Activated CD8-positive, alpha-beta memory T cell treated with anti-CD3 and anti-CD28 coated beads, Interleukin-2, amount 50 U/mL, for 1 hour (primary cell): ENCODE measurements around the gene GATAD2A.
A peak's percentile ranks its signal among the peaks of the same experiment; 100 is the strongest.

Experiments
- DNase-seq: peaks from one replicate; pipeline ENCODE4 v3.0.0-alpha.2; 2020; ENCODE audit errors: extremely low read depth

GATAD2A gene

DNA sequence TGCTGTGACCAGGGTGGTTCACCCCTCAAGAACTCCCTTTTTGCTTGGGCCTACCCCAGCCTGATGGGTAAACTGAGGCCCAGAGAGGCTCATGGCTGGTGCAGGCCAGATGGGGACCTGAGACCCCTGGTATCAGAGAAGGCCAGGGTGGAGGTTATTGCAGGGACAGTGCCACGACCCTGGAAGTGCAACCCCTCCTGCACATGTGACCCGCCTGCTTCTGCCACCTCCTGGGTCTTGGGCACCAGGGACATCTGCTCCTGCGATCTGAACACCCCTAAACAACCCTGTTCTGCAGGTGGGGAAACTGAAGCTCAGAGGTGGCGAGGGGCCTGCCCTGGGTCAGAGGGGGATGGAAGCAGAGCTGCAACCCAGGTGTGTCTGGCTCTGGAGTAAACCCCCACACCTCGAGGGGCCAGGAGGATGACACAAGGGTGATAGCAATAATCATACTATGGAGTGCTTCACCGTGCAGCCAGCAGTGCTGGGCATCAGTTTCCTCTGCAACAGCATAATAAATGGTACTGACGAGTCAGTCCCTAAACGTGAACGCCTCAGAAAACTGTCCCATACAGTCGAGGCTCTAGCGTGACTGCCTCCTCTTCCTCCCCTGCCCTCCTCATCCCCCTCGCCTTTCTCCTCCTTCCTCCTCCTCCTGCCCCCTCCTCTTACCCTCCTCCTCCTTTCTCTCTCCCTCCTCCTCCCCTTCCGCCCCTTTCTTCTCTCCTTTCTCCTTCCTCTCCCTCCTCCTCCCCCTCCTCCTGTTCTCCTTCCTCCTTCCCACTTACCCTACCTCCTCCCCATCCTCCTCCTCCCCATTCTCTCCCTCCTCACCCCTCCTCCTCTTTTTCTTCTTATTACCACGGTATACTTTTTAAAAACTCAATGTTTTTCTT is 127.6 kb downstream of the GATAD2A start:
- DNase-seq, result no peak

DNA sequence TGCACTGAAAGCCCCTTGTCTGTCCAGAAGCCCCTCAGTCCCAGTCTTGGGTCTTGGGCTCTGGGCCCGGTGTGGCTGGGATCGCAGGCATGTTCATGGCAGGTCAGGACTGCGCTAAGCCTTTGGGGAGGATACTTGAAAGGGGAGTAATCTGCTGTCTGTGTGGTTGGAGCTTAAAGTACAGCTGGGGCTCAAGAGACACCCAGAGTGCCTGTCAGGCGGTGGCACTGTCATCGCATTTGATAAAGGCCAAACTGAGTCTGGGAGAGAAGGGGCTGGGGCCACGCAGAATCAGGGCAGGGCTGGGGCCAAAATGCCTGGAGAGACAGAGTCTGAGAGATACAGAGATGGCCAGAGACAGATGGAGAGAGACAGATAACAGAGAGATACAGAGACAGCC is 128.4 kb downstream of the GATAD2A start:
- DNase-seq, result no peak

DNA sequence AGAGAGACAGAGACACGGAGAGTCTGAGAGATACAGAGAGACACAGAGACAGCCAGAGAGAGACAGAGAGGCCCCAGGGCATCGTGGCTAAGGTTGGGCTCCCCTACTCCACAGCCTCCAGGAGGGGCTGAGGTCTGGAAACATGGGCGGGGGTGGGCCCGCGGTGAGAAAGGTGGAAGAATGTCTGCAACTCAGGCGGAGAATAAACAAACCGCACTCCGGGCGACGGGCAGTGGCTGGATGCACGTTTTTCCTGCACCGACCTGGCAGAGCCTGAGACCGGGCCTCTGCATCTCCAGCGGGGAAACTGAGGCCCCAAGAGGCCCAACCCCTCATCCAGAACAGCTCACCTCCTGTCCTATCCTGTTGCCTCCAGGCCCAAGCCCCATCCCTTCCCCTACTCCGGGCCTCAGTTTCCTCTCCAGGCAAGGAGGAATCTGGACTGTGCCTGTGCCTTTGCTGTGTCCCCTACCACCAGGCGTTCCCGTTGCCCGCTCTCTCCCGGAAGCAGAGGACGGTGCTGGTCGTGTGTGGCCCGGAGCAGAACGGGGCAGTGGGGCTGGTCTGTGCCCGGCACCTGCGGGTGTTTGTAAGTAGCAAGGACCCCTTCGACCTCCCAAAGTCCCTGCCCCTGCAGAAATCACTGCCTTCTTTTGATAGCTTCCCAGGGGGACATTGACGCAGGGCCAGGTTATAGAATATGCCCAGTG is 129.2 kb downstream of the GATAD2A start:
- DNase-seq, result no peak

DNA sequence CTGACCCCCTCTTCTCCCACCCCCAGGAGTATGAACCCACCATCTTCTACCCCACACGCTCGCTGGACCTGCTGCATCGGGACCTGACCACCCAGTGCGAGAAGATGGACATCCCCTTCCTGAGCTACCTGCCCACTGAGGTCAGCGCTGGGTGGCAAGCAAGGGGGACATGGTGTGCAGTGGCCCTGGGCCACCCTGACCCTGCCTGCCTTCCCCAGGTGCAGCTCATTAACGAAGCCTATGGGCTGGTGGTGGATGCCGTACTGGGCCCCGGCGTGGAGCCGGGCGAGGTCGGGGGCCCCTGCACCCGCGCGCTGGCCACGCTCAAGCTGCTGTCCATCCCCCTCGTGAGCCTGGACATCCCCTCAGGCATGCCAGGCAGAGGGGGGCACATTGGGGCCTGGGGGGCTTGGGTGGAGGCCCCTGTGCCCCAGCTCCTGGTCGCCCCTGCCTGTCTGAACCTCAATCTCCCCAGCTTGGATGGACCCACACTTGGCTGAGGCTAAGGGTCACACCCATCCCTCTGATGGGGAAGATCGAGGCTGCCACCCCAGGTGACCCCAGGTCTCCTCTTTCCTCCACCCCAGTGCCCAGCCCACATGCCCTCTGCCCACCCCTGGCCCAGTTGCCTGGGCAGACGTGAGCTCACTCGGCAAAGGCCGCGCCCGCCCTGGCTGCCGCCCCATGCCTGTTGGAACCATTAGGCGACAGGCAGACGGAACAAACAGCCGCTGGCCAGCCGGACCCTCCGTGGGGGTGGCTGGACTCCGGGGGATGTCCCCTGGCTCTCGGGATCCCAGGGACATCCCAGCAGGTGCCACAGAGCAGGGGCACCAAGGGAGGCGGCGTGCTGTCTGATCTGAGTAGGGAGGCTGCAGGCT is 130.1 kb downstream of the GATAD2A start:
- no peak for DNase-seq

DNA sequence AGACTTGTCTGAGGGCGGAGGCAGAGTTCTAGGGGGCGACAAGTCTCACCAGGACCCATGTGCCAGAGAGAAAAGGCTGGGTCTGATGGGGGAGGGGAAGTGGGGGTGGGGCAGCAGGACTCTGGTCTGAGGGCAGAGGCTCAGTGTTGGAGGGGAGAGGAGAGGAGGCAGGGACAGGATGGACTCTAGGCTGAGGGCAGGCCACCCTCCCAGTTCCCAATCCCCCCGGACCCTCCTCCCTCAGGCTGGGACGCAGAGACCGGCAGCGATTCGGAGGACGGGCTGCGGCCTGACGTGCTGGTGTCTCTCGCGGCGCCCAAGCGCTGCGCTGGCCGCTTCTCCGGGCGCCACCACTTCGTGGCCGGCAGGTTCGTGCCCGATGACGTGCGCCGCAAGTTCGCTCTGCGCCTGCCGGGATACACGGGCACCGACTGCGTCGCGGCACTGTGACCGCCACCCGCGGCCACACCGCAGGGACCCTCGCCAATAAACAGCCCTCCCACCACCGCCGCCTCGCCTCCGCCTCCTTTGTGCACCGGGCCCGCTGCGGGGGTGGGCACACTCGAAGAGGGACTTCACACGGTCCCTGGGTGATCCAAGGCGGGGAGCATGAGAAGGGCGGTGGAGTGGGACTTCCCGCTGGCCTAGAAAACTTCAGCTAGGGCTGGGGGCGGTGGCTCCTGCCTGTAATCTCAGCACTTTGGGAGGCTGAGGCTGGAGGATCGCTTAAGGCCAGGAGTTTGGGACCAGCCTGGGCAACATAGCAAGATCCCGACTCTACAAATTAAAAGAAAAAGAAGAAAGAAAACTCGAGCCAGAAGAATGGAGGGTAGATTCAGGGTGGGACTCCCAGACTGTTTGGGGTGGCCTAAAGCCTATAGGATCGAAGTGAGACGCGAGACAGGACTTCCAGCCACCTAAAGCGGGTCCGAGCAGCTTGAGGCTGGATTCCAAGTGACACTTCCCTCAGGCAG is 131.9 kb downstream of the GATAD2A start:
- no peak for DNase-seq

DNA sequence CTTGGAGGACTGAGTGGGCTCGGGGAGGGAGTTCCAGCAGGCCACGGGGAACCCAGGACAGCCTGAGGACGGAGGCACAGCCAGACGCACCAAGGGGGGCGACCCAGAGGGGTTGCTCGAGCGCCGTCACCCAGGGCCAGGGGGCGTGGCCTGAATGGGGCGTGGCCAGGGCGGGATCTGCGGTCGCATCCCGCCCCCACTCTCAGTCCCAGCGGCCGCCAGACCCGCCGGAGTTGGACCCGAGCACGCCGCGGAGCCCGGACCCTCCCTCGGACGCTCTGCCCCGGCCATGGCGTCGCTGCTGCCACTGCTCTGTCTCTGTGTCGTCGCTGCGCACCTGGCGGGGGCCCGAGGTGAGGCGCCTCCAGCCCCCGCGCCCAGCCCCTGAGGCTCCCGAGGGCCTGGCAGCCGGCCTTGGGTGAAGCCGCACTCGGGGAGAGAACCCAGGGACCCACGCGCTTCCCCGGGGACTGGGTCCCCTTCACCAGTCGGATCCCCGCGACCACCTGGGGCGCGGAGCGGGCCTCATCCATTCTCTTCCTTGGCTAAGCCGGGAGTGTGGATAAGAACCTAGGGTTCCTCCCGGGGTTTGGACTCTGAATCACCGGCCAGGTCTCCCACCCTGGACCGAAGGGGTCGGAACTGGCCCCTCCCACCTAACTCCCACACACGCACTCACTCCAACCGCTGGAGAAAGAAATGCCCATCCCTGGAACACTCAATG is 132.7 kb downstream of the GATAD2A start, which contains the start of gene CILP2:
CILP2 (plus strand) TSS at position 205 of the 724 bp plus-strand sequence; CDS start at position 290, 85 bp downstream.
- no peak for DNase-seq

DNA sequence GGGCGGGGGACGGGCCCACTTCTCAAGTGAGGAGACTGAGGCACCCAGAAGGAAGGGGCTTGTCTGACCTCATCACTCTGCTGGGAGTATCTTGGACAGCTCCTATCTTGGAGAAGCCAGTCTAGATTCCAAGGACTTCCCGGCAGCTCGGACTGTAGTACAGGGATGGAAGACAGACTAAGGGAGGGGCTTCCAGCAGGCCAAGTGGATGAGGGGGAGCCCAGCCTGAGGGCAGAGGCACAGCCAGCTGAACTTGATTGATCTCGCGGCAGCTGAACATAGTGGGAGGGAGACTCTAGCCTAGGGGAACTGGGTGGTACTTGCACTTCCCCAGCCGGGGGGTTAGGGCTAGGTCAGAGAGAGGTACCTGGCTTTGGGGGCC is 133.3 kb downstream of the GATAD2A start:
- no peak for DNase-seq

DNA sequence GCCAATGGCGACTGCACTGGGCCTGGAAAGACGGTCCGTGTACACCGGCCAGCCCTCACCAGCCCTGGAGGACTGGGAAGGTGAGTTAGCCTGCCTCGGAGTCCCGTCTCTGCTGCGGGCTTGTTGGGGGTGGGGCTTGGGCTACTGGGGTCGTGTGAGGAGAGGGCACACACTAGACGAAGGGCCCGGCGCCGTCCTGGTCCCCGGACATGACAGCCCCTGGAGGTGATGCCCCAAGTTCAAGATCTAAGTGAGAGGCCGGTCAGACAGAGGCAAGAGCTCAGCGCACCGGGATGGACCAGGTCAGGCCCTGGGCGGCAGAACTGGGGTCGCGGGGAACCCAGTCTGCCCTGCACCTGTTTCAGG is 134.2 kb downstream of the GATAD2A start:
- no peak for DNase-seq

DNA sequence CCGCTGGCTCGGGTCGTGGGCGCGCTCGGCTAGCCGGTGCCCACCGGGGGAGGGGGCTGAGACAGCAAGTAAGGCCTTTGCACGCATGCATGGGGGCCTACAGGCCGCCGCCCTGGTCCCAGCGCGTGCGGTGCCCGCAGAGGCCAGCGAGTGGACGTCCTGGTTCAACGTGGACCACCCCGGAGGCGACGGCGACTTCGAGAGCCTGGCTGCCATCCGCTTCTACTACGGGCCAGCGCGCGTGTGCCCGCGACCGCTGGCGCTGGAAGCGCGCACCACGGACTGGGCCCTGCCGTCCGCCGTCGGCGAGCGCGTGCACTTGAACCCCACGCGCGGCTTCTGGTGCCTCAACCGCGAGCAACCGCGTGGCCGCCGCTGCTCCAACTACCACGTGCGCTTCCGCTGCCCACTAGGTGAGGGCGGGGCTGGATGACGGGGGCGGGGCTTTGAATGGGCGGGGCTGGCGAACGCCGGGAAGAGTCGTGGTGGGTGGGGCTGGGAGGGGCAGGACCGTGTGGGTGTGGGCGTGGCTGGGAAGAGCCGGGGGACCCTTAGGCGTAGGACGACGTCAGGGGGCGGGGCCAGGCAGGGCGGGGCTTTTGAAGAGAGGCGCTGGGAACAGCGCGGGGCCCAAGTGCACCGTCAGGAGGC is 134.7 kb downstream of the GATAD2A start:
- peak; percentile 31 for DNase-seq

DNA sequence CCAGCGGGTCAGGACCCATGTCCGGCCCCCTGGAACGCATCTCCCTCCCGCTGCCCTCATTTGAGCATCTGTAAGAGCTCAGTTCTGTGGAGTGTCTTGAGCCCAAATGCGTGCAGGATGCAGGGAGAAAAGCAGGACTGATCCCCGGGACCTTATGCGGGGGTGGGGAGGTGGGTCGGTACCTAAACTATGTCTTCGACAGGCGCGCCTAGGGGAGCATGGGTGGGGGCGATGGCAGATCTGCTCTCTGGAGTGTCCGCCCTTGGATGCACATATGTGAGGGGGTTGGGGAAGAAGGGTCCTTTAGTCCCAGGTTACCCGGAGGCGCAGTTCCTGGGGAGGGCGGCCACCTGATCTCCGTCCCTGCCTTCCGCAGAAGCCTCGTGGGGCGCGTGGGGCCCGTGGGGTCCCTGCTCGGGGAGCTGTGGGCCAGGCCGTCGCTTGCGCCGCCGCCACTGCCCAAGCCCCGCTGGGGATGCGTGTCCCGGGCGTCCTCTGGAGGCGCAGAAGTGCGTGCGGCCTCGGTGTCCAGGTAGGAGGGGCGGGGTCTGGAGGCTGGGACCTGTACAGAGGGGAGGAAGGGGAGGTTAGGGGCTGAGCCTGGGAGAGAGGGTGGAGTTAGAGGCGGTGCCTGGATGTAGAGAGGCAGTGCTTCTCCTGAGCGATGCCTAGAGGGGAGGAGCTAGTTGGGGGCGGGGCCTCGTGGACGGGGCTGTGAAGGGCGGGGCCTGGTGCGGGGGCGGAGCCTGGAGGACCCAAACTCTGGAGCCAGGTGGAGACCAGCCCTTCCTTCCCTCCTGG is 135.4 kb downstream of the GATAD2A start:
- DNase-seq, result peak; percentile 25

DNA sequence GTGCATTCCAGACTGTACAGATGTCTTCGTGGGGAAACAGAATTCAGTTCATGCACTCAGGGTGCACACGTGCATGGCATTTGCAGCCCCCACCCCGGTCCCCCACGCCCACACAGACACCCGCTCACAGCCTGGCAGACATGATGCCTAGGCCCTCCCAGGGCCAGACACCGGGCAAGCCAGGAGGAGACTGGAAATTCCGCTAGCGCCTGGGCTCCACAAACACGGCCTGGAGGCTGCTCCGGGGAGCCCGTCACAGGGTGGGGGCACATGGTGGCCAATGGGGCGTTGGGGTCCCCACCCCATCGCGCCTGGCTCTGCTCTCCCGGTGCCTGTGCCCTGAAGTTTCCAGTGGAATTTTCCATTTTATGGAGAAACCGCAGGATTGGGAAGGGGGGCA is 136.1 kb downstream of the GATAD2A start:
- no peak for DNase-seq

DNA sequence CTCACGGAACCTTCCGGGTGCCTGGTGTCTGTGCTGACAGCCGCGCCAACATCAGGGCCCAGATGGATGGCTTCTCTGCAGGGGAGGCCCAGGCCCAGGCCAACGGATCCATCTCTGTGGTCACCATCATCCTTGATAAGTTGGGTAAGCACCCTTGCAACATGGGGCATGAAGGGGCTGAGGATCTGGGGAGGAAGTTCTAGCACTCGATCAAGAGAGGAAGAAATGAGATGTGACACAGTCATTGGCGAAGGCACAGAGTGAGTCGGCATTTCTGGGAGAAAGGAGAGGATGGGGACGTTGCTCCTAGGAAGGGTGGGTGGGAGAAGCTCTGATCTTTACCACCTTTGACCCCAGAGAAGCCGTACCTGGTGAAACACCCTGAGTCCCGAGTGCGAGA is 137.0 kb downstream of the GATAD2A start:
- no peak for DNase-seq

DNA sequence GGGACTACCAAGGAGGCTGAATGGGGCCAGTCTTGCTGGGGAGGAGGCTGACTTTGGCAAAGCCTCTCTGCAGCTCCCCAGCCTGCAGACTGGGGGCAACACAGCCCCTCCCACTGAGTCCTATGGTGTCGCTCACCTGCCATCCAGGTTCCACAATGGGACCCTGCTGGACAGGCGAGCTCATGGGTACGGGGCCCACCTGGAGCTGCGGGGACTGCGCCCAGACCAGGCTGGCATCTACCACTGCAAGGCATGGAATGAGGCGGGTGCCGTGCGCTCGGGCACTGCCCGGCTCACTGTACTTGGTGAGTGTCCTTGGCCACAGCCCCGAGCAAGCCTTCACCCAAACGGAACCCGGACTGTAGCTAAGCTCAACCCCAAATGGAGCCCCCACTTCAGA is 137.6 kb downstream of the GATAD2A start:
- no peak for DNase-seq

DNA sequence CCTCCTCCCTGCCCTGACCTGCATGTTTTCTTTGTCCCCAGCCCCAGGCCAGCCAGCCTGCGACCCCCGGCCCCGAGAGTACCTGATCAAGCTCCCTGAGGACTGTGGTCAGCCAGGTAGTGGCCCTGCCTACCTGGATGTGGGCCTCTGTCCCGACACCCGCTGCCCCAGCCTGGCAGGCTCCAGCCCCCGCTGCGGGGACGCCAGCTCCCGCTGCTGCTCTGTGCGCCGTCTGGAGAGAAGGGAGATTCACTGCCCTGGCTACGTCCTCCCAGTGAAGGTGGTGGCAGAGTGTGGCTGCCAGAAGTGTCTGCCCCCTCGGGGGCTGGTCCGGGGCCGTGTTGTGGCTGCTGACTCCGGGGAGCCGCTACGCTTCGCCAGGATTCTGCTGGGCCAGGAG is 138.2 kb downstream of the GATAD2A start:
- no peak for DNase-seq

DNA sequence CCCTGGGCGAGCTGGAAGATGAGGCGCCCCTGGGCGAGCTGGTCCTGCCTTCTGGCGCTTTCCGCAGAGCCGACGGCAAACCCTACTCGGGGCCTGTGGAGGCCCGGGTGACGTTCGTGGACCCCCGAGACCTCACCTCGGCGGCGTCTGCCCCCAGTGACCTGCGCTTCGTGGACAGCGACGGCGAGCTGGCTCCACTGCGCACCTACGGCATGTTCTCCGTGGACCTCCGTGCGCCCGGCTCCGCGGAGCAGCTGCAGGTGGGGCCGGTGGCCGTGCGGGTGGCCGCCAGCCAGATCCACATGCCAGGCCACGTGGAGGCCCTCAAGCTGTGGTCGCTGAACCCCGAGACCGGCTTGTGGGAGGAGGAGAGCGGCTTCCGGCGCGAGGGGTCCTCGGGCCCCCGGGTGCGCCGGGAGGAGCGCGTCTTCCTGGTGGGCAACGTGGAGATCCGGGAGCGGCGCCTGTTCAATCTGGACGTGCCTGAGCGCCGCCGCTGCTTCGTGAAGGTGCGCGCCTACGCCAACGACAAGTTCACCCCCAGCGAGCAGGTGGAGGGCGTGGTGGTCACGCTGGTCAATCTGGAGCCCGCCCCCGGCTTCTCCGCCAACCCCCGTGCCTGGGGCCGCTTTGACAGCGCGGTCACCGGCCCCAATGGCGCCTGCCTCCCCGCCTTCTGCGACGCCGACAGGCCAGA is 138.9 kb downstream of the GATAD2A start:
- DNase-seq, result no peak

DNA sequence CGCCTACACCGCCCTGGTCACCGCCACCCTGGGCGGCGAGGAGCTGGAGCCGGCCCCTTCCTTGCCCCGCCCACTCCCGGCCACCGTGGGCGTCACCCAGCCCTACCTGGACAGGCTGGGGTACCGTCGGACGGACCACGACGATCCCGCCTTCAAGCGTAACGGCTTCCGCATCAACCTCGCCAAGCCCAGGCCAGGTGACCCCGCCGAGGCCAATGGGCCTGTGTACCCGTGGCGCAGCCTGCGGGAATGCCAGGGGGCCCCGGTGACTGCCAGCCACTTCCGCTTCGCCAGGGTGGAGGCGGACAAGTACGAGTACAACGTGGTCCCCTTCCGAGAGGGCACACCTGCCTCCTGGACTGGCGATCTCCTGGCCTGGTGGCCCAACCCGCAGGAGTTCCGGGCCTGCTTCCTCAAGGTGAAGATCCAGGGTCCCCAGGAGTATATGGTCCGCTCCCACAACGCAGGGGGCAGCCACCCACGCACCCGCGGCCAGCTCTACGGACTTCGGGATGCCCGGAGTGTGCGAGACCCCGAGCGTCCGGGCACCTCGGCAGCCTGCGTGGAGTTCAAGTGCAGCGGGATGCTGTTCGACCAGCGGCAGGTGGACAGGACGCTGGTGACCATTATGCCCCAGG is 139.6 kb downstream of the GATAD2A start:
- no peak for DNase-seq

DNA sequence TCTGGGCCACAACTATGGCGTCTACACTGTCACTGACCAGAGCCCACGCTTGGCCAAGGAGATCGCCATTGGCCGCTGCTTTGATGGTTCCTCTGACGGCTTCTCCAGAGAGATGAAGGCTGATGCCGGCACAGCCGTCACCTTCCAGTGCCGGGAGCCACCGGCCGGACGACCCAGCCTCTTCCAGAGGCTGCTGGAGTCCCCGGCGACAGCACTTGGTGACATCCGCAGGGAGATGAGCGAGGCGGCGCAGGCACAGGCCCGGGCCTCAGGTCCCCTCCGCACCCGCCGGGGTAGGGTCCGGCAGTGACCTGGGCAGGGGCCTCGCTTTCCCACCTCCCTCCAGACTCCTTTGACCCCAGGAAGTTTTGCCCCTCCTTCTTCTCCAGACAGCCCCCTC is 140.2 kb downstream of the GATAD2A start:
- DNase-seq, result no peak

DNA sequence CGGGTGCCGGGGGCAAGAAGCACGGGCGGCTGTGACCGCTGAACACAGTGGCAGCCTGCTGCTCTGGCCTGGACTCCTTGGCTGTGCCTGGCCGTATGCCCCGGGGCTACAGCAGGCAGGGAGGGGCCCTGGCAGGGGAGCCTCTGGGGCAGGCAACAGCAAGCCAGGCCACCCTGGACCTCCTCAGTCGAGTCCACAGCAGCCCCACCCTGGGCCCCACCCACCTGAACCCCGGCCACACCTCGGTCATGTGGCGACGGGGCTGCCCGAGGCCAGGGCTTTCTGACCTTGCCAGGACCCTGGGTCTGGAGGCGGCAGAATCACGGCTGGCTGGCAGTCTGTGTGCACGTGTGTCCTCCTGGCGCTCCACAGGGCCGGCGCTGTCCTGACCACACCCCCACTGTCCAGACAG is 141.3 kb downstream of the GATAD2A start:
- no peak for DNase-seq
